Keratinocyte (primary cell): ENCODE measurements around the gene ANKRD13A. TPM values are rescaled to one million over a fixed set of nuclear protein-coding genes. Genes with fewer than 3 reads are reported as not detected.
"Not testable (repeated sequence)": the region's sequence is repeated elsewhere in the genome, so short reads cannot be mapped to it uniquely, and the experiment has no call there.

Source experiments
- DNase-seq: peaks from one replicate; pipeline ENCODE4 v3.0.0-alpha.2; 2011; ENCODE audit warnings: low read depth, missing footprints, low spot score
- FAIRE-seq: peaks from 2 replicates; lab custom pipeline; 2011; peaks lifted over from hg19 to GRCh38; lab: Jason Lieb, UNC
- H2AFZ ChIP-seq: 2 replicates; pipeline ENCODE4 v1.6.0; 2012; ENCODE audit warnings: low read length, control low read depth, inconsistent platforms; ENCODE audit not compliant: control insufficient read depth
- H3K27ac ChIP-seq: 2 replicates; pipeline ENCODE4 v1.5.1; 2011; ENCODE audit warnings: low read length; ENCODE audit not compliant: control insufficient read depth, insufficient read depth
- H3K27me3 ChIP-seq: 3 replicates; pipeline ENCODE4 v1.6.0; 2011; ENCODE audit warnings: low read length; ENCODE audit not compliant: control insufficient read depth, insufficient read depth; ENCODE audit errors: extremely low read depth
- H3K36me3 ChIP-seq, 2 experiments: 2 replicates in 1 of 2; 3 replicates in 1 of 2; pipeline ENCODE4 v1.5.1; 2011; ENCODE audit warnings: low read length in 2 of 2, mild to moderate bottlenecking in 1 of 2; ENCODE audit not compliant: control insufficient read depth in 2 of 2, insufficient read depth in 2 of 2; ENCODE audit errors: extremely low read depth in 1 of 2
- H3K4me1 ChIP-seq: 3 replicates; pipeline ENCODE4 v1.5.1; 2011; ENCODE audit warnings: low read length; ENCODE audit not compliant: control insufficient read depth, insufficient read depth; ENCODE audit errors: extremely low read depth
- H3K4me2 ChIP-seq: 3 replicates; pipeline ENCODE4 v1.6.0; 2011; ENCODE audit warnings: low read depth, low read length; ENCODE audit not compliant: control insufficient read depth, insufficient read depth; ENCODE audit errors: extremely low read depth
- H3K4me3 ChIP-seq, 3 experiments: fragments of 200-600 bp in 1 of 3; sonication (generic) in 1 of 3; 2 replicates in 2 of 3; 3 replicates in 1 of 3; pipeline ENCODE4 v1.5.1; 2011 to 2016; ENCODE audit warnings: low read length in 3 of 3, mild to moderate bottlenecking in 3 of 3, control low read depth in 2 of 3, inconsistent platforms in 1 of 3, low read depth in 1 of 3, mixed read lengths in 1 of 3, mixed run types in 1 of 3, moderate library complexity in 1 of 3; ENCODE audit not compliant: control insufficient read depth in 2 of 3, insufficient read depth in 2 of 3; ENCODE audit errors: extremely low read depth in 1 of 3
- H3K79me2 ChIP-seq: 2 replicates; pipeline ENCODE4 v1.6.0; 2012; ENCODE audit warnings: low read length; ENCODE audit not compliant: control insufficient read depth, insufficient read depth
- H3K9ac ChIP-seq: 3 replicates; pipeline ENCODE4 v1.6.0; 2011; ENCODE audit warnings: low read length; ENCODE audit not compliant: control insufficient read depth, insufficient read depth; ENCODE audit errors: extremely low read depth
- H3K9me1 ChIP-seq: 3 replicates; pipeline ENCODE4 v1.6.0; 2011; ENCODE audit warnings: low read length; ENCODE audit not compliant: control insufficient read depth, insufficient read depth; ENCODE audit errors: extremely low read depth
- H3K9me3 ChIP-seq: 2 replicates; pipeline ENCODE4 v1.5.1; 2012; ENCODE audit warnings: low read depth, low read length; ENCODE audit not compliant: control insufficient read depth
- H4K20me1 ChIP-seq: 3 replicates; pipeline ENCODE4 v1.6.0; 2011; ENCODE audit warnings: low read length; ENCODE audit not compliant: control insufficient read depth, insufficient read depth; ENCODE audit errors: extremely low read depth
- EZH2 ChIP-seq: IDR thresholded peaks from one replicate; pipeline ENCODE4 v1.6.1; 2012; ENCODE audit warnings: inconsistent platforms, mild to moderate bottlenecking, low read length, moderate library complexity
- dilution Hi-C: fragments of 300-500 bp; cut with MboI; formaldehyde crosslinking; loops from one replicate; pipeline ENCODE4 v1.7.0; 2020; ENCODE audit warnings: low sequenced_read_pairs; ENCODE audit not compliant: extremely low pct_ligation_motif_present
- polyA plus RNA-seq, 5 experiments: library from polyadenylated mRNA; depleted of rRNA in 3 of 5; stranded (reverse) in 3 of 5; stranded (forward) in 1 of 5; unstranded in 1 of 5; fragments of >200 nt; gene quantifications; 1 replicate in 1 of 5; 2 replicates in 3 of 5; 3 replicates in 1 of 5; pipeline versions ENCODE4 v1.2.1 to v1.2.3, GENCODE V29; 2011 to 2012; ENCODE audit warnings: missing spikeins in 2 of 5, low read depth in 1 of 5, low replicate concordance in 1 of 5
- TF ChIP-seq, protein P1 (sequence below), 3 experiments: IDR thresholded peaks in 1 of 3; conservative IDR thresholded peaks in 1 of 3; optimal IDR thresholded peaks in 1 of 3; 2 replicates in 2 of 3; 3 replicates in 1 of 3; pipeline versions ENCODE3 to v1.5.1; 2011; ENCODE audit warnings: low read length in 3 of 3, mild to moderate bottlenecking in 3 of 3, moderate library complexity in 2 of 3, control low read depth in 1 of 3, inconsistent platforms in 1 of 3; ENCODE audit not compliant: insufficient read depth in 2 of 3; ENCODE audit errors: extremely low read depth in 1 of 3

The ANKRD13A gene
- polyA plus RNA-seq, 1 donor (not counting 4 experiments of a cell fraction or from before 2014, with no cell fraction given): 73.1 TPM

DNA sequence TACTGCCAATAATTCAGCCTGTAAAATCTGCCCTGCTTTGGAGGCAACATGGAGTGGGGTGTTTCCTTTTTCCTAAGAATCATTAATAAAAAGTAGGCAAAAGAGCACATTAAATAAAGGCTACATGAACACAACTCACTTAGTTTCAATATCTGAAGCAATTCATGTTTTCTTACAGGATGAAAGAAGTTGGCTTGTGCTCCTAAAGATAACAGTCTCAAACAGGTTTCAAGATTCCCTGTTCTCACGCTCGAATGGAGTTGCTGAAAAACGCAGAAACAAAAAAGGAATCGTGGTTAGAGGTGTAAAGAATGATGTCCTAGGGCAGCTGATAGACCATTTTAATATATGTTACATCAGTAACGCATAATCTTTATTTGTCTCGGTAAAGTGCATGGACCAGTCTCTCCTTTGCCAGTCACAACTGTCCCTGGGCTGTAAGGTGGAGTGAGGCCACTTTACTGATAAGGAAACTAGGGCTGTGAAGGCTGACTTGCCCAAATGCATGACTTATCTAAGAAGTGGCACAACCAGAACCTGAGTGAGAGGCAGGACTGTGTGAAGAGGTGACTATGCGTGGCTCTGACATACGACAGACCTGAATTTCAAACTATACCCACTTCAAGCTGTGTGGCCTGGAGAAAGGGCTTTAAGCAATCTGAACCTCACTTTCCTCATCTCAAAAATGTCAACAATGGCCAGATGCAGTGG is 15.6 kb upstream of the ANKRD13A start:
- Histone ChIP-seq H3K4me3 (no peak overlapping the region), H3K4me2 (no peak overlapping the region), H3K79me2 (no peaks in the 10 kb centered on the region), H3K9me3 (no peaks in the 10 kb centered on the region), H3K4me1 (no peaks in the 10 kb centered on the region), H3K9ac (no peak overlapping the region), H3K27me3 (no peaks in the 10 kb centered on the region), H4K20me1 (no peaks in the 10 kb centered on the region), H3K9me1 (no peaks in the 10 kb centered on the region), H3K36me3 (peaks cover 17 to 28% of the 10 kb centered on the region in 2 experiments), H3K27ac (no peak overlapping the region), H2AFZ (no peak overlapping the region)
- dilution Hi-C loops: no loop called here
- DNase-seq (no peak), FAIRE-seq (no peak)
- TF ChIP-seq, protein P1, sequence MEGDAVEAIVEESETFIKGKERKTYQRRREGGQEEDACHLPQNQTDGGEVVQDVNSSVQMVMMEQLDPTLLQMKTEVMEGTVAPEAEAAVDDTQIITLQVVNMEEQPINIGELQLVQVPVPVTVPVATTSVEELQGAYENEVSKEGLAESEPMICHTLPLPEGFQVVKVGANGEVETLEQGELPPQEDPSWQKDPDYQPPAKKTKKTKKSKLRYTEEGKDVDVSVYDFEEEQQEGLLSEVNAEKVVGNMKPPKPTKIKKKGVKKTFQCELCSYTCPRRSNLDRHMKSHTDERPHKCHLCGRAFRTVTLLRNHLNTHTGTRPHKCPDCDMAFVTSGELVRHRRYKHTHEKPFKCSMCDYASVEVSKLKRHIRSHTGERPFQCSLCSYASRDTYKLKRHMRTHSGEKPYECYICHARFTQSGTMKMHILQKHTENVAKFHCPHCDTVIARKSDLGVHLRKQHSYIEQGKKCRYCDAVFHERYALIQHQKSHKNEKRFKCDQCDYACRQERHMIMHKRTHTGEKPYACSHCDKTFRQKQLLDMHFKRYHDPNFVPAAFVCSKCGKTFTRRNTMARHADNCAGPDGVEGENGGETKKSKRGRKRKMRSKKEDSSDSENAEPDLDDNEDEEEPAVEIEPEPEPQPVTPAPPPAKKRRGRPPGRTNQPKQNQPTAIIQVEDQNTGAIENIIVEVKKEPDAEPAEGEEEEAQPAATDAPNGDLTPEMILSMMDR (optimal IDR thresholded peaks at IDR 0.05 in 1 of 3, IDR thresholded peaks at IDR 0.05 in 1 of 3, conservative IDR thresholded peaks at IDR 0.05 in 1 of 3; ENCODE audit: extremely low read depth in 1 of 3, insufficient read depth in 2 of 3, low read length in 3 of 3): no peak
- TF ChIP-seq EZH2: no peak

DNA sequence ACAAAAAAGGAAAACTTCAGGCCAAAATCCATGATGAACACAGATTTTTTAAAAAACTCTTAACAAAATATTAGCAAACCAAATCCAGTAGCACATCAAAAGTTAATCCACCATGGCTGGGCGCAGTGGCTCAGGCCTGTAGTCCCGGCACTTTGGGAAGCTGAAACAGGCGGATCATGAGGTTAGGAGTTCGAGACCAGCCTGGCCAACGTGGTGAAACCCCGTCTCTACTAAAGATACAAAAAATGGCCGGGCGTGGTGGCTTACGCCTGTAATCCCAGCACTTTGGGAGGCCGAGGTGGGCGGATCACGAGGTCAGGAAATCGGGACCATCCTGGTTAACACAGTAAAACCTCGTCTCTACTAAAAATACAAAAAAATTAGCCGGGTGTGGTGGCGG is 13.0 kb upstream of the ANKRD13A start:
- H3K9me3 ChIP-seq, H3K9ac ChIP-seq, H3K4me3 ChIP-seq, FAIRE-seq, H2AFZ ChIP-seq, H3K4me1 ChIP-seq, H3K4me2 ChIP-seq, H3K27ac ChIP-seq, H4K20me1 ChIP-seq, DNase-seq, H3K79me2 ChIP-seq, H3K27me3 ChIP-seq, H3K9me1 ChIP-seq, dilution Hi-C loops: not testable (repeated sequence)
- peaks cover 16 to 31% of the 10 kb centered on the region in 2 experiments for H3K36me3 ChIP-seq

DNA sequence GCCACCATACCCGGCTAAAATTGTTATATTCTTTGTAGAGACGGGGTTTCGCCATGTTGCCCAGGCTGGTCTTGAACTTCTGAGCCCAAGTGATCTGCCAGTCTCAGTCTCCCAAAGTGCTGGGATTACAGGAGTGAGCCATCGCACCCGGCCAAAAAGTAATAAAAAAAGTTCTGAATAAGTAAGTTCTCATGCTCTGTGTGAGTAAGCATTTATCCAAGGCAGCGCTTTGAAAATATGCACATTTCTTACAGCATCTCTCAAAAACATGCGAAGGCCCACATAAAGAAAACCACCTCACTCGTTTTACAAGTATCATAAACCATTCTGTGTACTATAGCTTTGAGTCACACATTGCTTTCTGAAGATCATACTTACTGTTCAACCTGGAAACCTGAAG is 11.6 kb upstream of the ANKRD13A start:
- peaks cover 9% of the 10 kb centered on the region for H3K79me2 ChIP-seq
- no peak overlapping the region for H3K4me3 ChIP-seq
- H3K9me3 ChIP-seq: no peaks in the 10 kb centered on the region
- H3K4me1 ChIP-seq: no peaks in the 10 kb centered on the region
- H3K9ac ChIP-seq: no peak overlapping the region
- DNase-seq (no peak), FAIRE-seq (no peak)
- H3K36me3 ChIP-seq: peaks cover 16 to 30% of the 10 kb centered on the region in 2 experiments
- H2AFZ ChIP-seq: no peak overlapping the region
- H3K9me1 ChIP-seq: no peaks in the 10 kb centered on the region
- no peaks in the 10 kb centered on the region for H3K27me3 ChIP-seq
- H4K20me1 ChIP-seq: no peaks in the 10 kb centered on the region
- TF ChIP-seq EZH2: no peak
- TF ChIP-seq, protein P1 (optimal IDR thresholded peaks at IDR 0.05 in 1 of 3, IDR thresholded peaks at IDR 0.05 in 1 of 3, conservative IDR thresholded peaks at IDR 0.05 in 1 of 3; ENCODE audit: extremely low read depth in 1 of 3, insufficient read depth in 2 of 3, low read length in 3 of 3): no peak
- dilution Hi-C loops: no loop called here
- H3K4me2 ChIP-seq: no peak overlapping the region
- H3K27ac ChIP-seq: no peak overlapping the region
